Measurements from ENCODE around the gene ZNF784. TPM values are rescaled to one million over a fixed set of nuclear protein-coding genes. Genes with fewer than 3 reads are reported as not detected.
"Not testable (repeated sequence)": the region's sequence is repeated elsewhere in the genome, so short reads cannot be mapped to it uniquely, and the experiment has no call there.

The ZNF784 gene
- total and polyA plus RNA-seq, 12 donors, result 3.5 to 16.3 (median 9.5) TPM

DNA sequence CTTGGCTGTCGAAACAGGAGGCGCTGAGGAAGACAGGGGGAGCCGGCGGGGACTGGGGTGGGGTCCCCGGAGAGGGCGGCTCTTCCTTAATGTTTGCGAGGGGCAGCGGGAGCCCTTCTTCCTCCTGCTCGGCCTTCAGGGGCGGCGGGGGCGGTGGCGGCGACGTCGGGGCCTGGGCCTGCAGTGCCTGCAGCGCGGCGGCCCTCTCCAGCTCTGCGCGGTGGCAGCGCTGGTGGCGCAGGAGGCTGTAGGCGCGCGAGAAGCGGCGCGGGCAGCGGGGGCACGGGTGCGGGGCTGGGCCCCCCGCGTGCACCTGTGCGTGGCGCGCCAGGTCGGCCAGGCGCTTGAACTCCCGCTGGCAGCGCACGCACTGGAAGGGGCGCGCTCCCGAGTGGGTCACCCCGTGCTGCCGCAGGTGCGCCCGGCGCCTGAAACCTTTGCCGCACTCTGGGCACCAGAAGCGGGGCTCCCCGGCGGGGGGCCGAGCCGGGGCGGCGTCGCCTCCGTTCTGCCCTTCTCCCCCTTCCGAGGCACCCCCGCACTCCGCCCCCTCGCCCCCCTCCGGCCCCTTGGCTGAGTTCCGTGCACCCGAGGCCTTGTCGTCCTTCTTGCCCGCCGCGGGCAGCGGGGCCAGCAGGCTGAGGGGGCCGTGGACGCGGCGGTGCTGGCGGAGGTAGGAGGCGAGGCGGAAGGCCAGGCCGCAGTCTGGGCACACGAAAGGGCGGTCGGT, 46.2 kb downstream of the ZNF784 start:
- DNase-seq, result no peak
- Histone ChIP-seq H3K27ac (no peak overlapping the region), H3K4me3 (no peak overlapping the region), H3K27me3 (no peaks in the 10 kb centered on the region), H3K36me3 (replicated peaks in 1 of 2) (peaks cover 0 to 9% of the 10 kb centered on the region in 2 donors), H3K4me1 (replicated peaks in 1 of 2) (peaks cover 12% of the 10 kb centered on the region in 2 donors), H3K9me3 (replicated peaks in 1 of 3) (no peaks in the 10 kb centered on the region)
- intact Hi-C loops (cut with DNase I), result no loop called here
- 94 to 96% (median 95%) methylated on average over 47 to 83 of the region's 83 CpGs for WGBS, 4 donors
- TF ChIP-seq CTCF (IDR thresholded peaks at IDR 0.05) (no peak), POLR2A (IDR thresholded peaks at IDR 0.05) (no peak)

DNA sequence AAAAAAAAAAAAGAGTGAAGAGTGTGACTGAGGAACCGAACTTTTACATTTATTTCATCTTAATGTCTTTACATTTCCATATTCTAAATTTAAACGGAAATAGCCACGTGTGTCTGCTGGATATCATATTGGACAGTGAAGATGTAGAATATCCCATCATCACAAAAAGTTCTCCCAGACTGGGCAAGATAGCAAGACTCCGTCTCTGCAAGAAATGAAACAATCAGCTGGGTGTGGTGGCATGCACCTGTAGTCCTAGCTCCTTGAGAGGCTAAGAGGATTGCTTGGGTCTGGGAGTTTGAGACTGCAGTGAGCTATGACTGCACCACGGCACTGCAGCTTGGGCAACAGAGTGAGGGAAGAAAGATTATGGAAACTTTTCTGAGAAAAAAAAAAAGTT, 47.6 kb downstream of the ZNF784 start:
- no peaks in the 10 kb centered on the region for H3K27me3 ChIP-seq
- no peaks in the 10 kb centered on the region for H3K9me3 ChIP-seq (replicated peaks in 1 of 3)
- WGBS, 4 donors, result 84 to 90% (median 87%) methylated on average over 5 of the region's 5 CpGs
- no peak overlapping the region for H3K4me3 ChIP-seq
- peaks cover 0 to 9% of the 10 kb centered on the region in 2 donors for H3K36me3 ChIP-seq (replicated peaks in 1 of 2)
- DNase-seq, result no peak
- intact Hi-C loops (cut with DNase I), result no loop called here
- peaks cover 9 to 12% of the 10 kb centered on the region in 2 donors for H3K4me1 ChIP-seq (replicated peaks in 1 of 2)
- H3K27ac ChIP-seq, result no peak overlapping the region
- TF ChIP-seq POLR2A (IDR thresholded peaks at IDR 0.05), result no peak
- no peak for TF ChIP-seq CTCF (IDR thresholded peaks at IDR 0.05)

GRCh38 chr19:55573929-55574328, 50.4 kb downstream of the ZNF784 start:
- H3K27me3 ChIP-seq; H3K27ac ChIP-seq; H3K4me1 ChIP-seq (replicated peaks in 1 of 2); H3K36me3 ChIP-seq (replicated peaks in 1 of 2); DNase-seq; H3K9me3 ChIP-seq (replicated peaks in 1 of 3); H3K4me3 ChIP-seq: not testable (repeated sequence)
- intact Hi-C loops (cut with DNase I), result loop anchor here in 1 of 2 donors (5.0 kb wide), 1 partner anchor 37 kb away; the partner anchor contains the start of gene SBK2
- WGBS, 4 donors, result 86 to 93% (median 88%) methylated on average over 6 of the region's 6 CpGs

Other genes starting within 250 kb of the ZNF784 start
- gene TMEM190, start 247.7 kb downstream of the ZNF784 start, total RNA-seq, result 1 to 10 TPM in 2 of 9 donors, under 1 TPM in 1, not detected in 6; 0.55 to 2.3 (median 1.1) TPM
- 10 to 100 TPM in 1 of 3 donors, 1 to 10 TPM in 1, under 1 TPM in 1; 0.62 to 63.0 (median 4.7) TPM for gene TMEM190, start 247.7 kb downstream of the ZNF784 start, polyA plus RNA-seq
- 1 to 10 TPM in 8 of 9 donors, under 1 TPM in 1; 0.28 to 9.3 (median 2.9) TPM for gene TMEM238, start 240.3 kb downstream of the ZNF784 start, total RNA-seq
- under 1 TPM in 1 of 3 donors, not detected in 2; 0.13 TPM for gene TMEM238, start 240.3 kb downstream of the ZNF784 start, polyA plus RNA-seq
- gene RPL28, start 238.6 kb downstream of the ZNF784 start, total RNA-seq, result 1,000 to 10,000 TPM in 4 of 9 donors, 100 to 1,000 TPM in 5; 194 to 2,378 (median 694) TPM
- 1,000 to 10,000 TPM in 2 of 3 donors, 100 to 1,000 TPM in 1; 577 to 2,804 (median 2,164) TPM for gene RPL28, start 238.6 kb downstream of the ZNF784 start, polyA plus RNA-seq
- 10 to 100 TPM; 13.0 to 57.1 (median 20.3) TPM for gene UBE2S, start 216.8 kb downstream of the ZNF784 start, total RNA-seq
- gene UBE2S, start 216.8 kb downstream of the ZNF784 start, polyA plus RNA-seq, result 10 to 100 TPM in 2 of 3 donors, 1 to 10 TPM in 1; 8.8 to 18.0 (median 11.9) TPM
- under 1 TPM in 5 of 9 donors, not detected in 4; 0.08 to 0.49 (median 0.20) TPM for gene SHISA7, start 181.3 kb downstream of the ZNF784 start, total RNA-seq
- 1 to 10 TPM in 2 of 3 donors, under 1 TPM in 1; 0.47 to 1.3 (median 1.1) TPM for gene SHISA7, start 181.3 kb downstream of the ZNF784 start, polyA plus RNA-seq
- 100 to 1,000 TPM in 1 of 9 donors, 10 to 100 TPM in 8; 58.2 to 181 (median 78.3) TPM for gene ISOC2, start 162.9 kb downstream of the ZNF784 start, total RNA-seq
- gene ISOC2, start 162.9 kb downstream of the ZNF784 start, polyA plus RNA-seq, result 100 to 1,000 TPM in 1 of 3 donors, 10 to 100 TPM in 2; 18.1 to 119 (median 75.0) TPM
- gene C19orf85, start 159.8 kb downstream of the ZNF784 start, total RNA-seq, result not detected
- gene C19orf85, start 159.8 kb downstream of the ZNF784 start, polyA plus RNA-seq, result not detected
- gene ZNF628, start 147.9 kb downstream of the ZNF784 start, total RNA-seq, result 10 to 100 TPM in 3 of 9 donors, 1 to 10 TPM in 5, under 1 TPM in 1; 0.83 to 27.9 (median 8.7) TPM
- 10 to 100 TPM in 1 of 3 donors, 1 to 10 TPM in 1, under 1 TPM in 1; 0.04 to 17.5 (median 3.7) TPM for gene ZNF628, start 147.9 kb downstream of the ZNF784 start, polyA plus RNA-seq
- gene NAT14, start 139.4 kb downstream of the ZNF784 start, total RNA-seq, result 10 to 100 TPM in 6 of 9 donors, 1 to 10 TPM in 3; 4.9 to 46.7 (median 18.3) TPM
- 100 to 1,000 TPM in 1 of 3 donors, 10 to 100 TPM in 1, 1 to 10 TPM in 1; 6.2 to 108 (median 53.8) TPM for gene NAT14, start 139.4 kb downstream of the ZNF784 start, polyA plus RNA-seq
- 1 to 10 TPM in 8 of 9 donors, under 1 TPM in 1; 0.33 to 6.8 (median 4.4) TPM for gene SSC5D, start 136.1 kb downstream of the ZNF784 start, total RNA-seq
- 1 to 10 TPM; 1.3 to 10.0 (median 1.5) TPM for gene SSC5D, start 136.1 kb downstream of the ZNF784 start, polyA plus RNA-seq
- not detected for gene SBK2, start 87.4 kb downstream of the ZNF784 start, total RNA-seq
- not detected for gene SBK2, start 87.4 kb downstream of the ZNF784 start, polyA plus RNA-seq
- gene SBK3, start 79.0 kb downstream of the ZNF784 start, total RNA-seq, result under 1 TPM in 2 of 9 donors, not detected in 7; 0.18 to 0.68 TPM
- gene SBK3, start 79.0 kb downstream of the ZNF784 start, polyA plus RNA-seq, result under 1 TPM in 1 of 3 donors, not detected in 2; 0.10 TPM
- gene ZNF579, start 43.7 kb downstream of the ZNF784 start, total RNA-seq, result 10 to 100 TPM in 2 of 9 donors, 1 to 10 TPM in 7; 2.1 to 15.8 (median 7.9) TPM
- gene ZNF579, start 43.7 kb downstream of the ZNF784 start, polyA plus RNA-seq, result 10 to 100 TPM in 2 of 3 donors, 1 to 10 TPM in 1; 2.8 to 27.1 (median 12.2) TPM
- gene FIZ1, start 25.0 kb downstream of the ZNF784 start, total RNA-seq, result 10 to 100 TPM in 4 of 9 donors, 1 to 10 TPM in 5; 4.4 to 19.7 (median 9.2) TPM
- 10 to 100 TPM in 2 of 3 donors, 1 to 10 TPM in 1; 6.3 to 19.6 (median 15.2) TPM for gene FIZ1, start 25.0 kb downstream of the ZNF784 start, polyA plus RNA-seq
- gene ZNF524, start 24.3 kb downstream of the ZNF784 start, total RNA-seq, result 10 to 100 TPM in 8 of 9 donors, 1 to 10 TPM in 1; 7.7 to 83.7 (median 24.6) TPM
- gene ZNF524, start 24.3 kb downstream of the ZNF784 start, polyA plus RNA-seq, result 10 to 100 TPM in 2 of 3 donors, under 1 TPM in 1; 0.93 to 57.6 (median 57.1) TPM
- 10 to 100 TPM in 5 of 9 donors, 1 to 10 TPM in 3, under 1 TPM in 1; 0.72 to 19.6 (median 10.3) TPM for gene ZNF865, start 18.9 kb downstream of the ZNF784 start, total RNA-seq
- 10 to 100 TPM in 2 of 3 donors, 1 to 10 TPM in 1; 2.0 to 24.7 (median 11.7) TPM for gene ZNF865, start 18.9 kb downstream of the ZNF784 start, polyA plus RNA-seq
- 10 to 100 TPM in 8 of 9 donors, 1 to 10 TPM in 1; 8.0 to 68.7 (median 42.0) TPM for gene ZNF580, start 16.4 kb upstream of the ZNF784 start, total RNA-seq
- 100 to 1,000 TPM in 1 of 3 donors, 10 to 100 TPM in 2; 16.6 to 101 (median 97.5) TPM for gene ZNF580, start 16.4 kb upstream of the ZNF784 start, polyA plus RNA-seq
- gene ZNF581, start 19.1 kb upstream of the ZNF784 start, total RNA-seq, result 10 to 100 TPM; 11.2 to 55.7 (median 22.7) TPM
- gene ZNF581, start 19.1 kb upstream of the ZNF784 start, polyA plus RNA-seq, result 10 to 100 TPM in 2 of 3 donors, 1 to 10 TPM in 1; 8.7 to 23.3 (median 22.4) TPM
- gene CCDC106, start 23.6 kb upstream of the ZNF784 start, total RNA-seq, result 10 to 100 TPM; 21.7 to 42.8 (median 27.3) TPM
- gene CCDC106, start 23.6 kb upstream of the ZNF784 start, polyA plus RNA-seq, result 10 to 100 TPM; 14.8 to 63.8 (median 42.8) TPM
- 100 to 1,000 TPM in 6 of 9 donors, 10 to 100 TPM in 3; 76.0 to 178 (median 119) TPM for gene U2AF2, start 30.5 kb upstream of the ZNF784 start, total RNA-seq
- gene U2AF2, start 30.5 kb upstream of the ZNF784 start, polyA plus RNA-seq, result 100 to 1,000 TPM in 1 of 3 donors, 10 to 100 TPM in 2; 58.9 to 243 (median 85.3) TPM
- 100 to 1,000 TPM in 8 of 9 donors, 10 to 100 TPM in 1; 20.1 to 235 (median 162) TPM for gene EPN1, start 50.7 kb upstream of the ZNF784 start, total RNA-seq
- gene EPN1, start 50.7 kb upstream of the ZNF784 start, polyA plus RNA-seq, result 100 to 1,000 TPM in 1 of 3 donors, 10 to 100 TPM in 2; 27.8 to 151 (median 77.1) TPM
- not detected for gene NLRP9, start 113.8 kb upstream of the ZNF784 start, total RNA-seq
- gene NLRP9, start 113.8 kb upstream of the ZNF784 start, polyA plus RNA-seq, result not detected
- gene RFPL4A, start 134.5 kb upstream of the ZNF784 start, total RNA-seq, result under 1 TPM in 1 of 9 donors, not detected in 8; 0.28 TPM
- gene RFPL4A, start 134.5 kb upstream of the ZNF784 start, polyA plus RNA-seq, result not detected
- not detected for gene RFPL4AL1, start 144.6 kb upstream of the ZNF784 start, total RNA-seq
- not detected for gene RFPL4AL1, start 144.6 kb upstream of the ZNF784 start, polyA plus RNA-seq
- gene NLRP11, start 207.4 kb upstream of the ZNF784 start, total RNA-seq, result under 1 TPM in 2 of 9 donors, not detected in 7; 0.06 to 0.11 TPM
- gene NLRP11, start 207.4 kb upstream of the ZNF784 start, polyA plus RNA-seq, result not detected
- not detected for gene NLRP4, start 212.0 kb upstream of the ZNF784 start, total RNA-seq
- gene NLRP4, start 212.0 kb upstream of the ZNF784 start, polyA plus RNA-seq, result not detected